A204.1 (cell line): Measurements from ENCODE around the gene MID1.

Source experiments
- FAIRE-seq: peaks from 2 replicates; lab custom pipeline; 2012; peaks lifted over from hg19 to GRCh38; lab: Jason Lieb, UNC

Gene MID1

GRCh38 chrX:10529344-10529743, 91.0 kb downstream of the MID1 start:
- no peak for FAIRE-seq

GRCh38 chrX:10526451-10526850, 93.9 kb downstream of the MID1 start:
- FAIRE-seq = no peak

GRCh38 chrX:10525381-10526120, 94.8 kb downstream of the MID1 start:
- no peak for FAIRE-seq

GRCh38 chrX:10524578-10524977, 95.8 kb downstream of the MID1 start:
- FAIRE-seq = no peak

GRCh38 chrX:10519761-10520160, 100.6 kb downstream of the MID1 start:
- FAIRE-seq = no peak

- no peak for FAIRE-seq
These were observed 101.1 kb downstream of the MID1 start for GRCh38 chrX:10519278-10519677.

- FAIRE-seq = no peak
These were observed 102.3 kb downstream of the MID1 start for GRCh38 chrX:10518073-10518472.

GRCh38 chrX:10516781-10517322, 103.5 kb downstream of the MID1 start:
- no peak for FAIRE-seq

GRCh38 chrX:10514891-10515290, 105.5 kb downstream of the MID1 start:
- no peak for FAIRE-seq

- FAIRE-seq = no peak
These were observed 106.4 kb downstream of the MID1 start for GRCh38 chrX:10513974-10514373.

GRCh38 chrX:10512741-10513140, 107.6 kb downstream of the MID1 start:
- FAIRE-seq = peak; percentile 41

GRCh38 chrX:10512258-10512657, 108.1 kb downstream of the MID1 start:
- no peak for FAIRE-seq

GRCh38 chrX:10509397-10509796, 111.0 kb downstream of the MID1 start:
- no peak for FAIRE-seq

- no peak for FAIRE-seq
These were observed 111.5 kb downstream of the MID1 start for GRCh38 chrX:10508891-10509290.

- FAIRE-seq = no peak
These were observed 112.5 kb downstream of the MID1 start for GRCh38 chrX:10507876-10508275.

- no peak for FAIRE-seq
These were observed 113.2 kb downstream of the MID1 start for GRCh38 chrX:10507181-10507580.

- no peak for FAIRE-seq
These were observed 113.6 kb downstream of the MID1 start for GRCh38 chrX:10506781-10507180.

GRCh38 chrX:10505726-10506125, 114.7 kb downstream of the MID1 start:
- FAIRE-seq = no peak

GRCh38 chrX:10502961-10503360, 117.4 kb downstream of the MID1 start:
- no peak for FAIRE-seq

- FAIRE-seq = no peak
These were observed 118.8 kb downstream of the MID1 start for GRCh38 chrX:10501611-10502010.

GRCh38 chrX:10496345-10496965, 123.9 kb downstream of the MID1 start:
- FAIRE-seq = no peak

- FAIRE-seq = no peak
These were observed 124.7 kb downstream of the MID1 start for GRCh38 chrX:10495677-10496076.

GRCh38 chrX:10492250-10492649, 128.1 kb downstream of the MID1 start:
- no peak for FAIRE-seq

- FAIRE-seq = no peak
These were observed 134.0 kb downstream of the MID1 start for GRCh38 chrX:10486373-10486772.
